Measurements from ENCODE around the gene ANKRD10.

ANKRD10 gene

GRCh38 chr13:110831437-110832204, 83.2 kb downstream of the ANKRD10 start:
- DNase-seq (ENCODE audit: low read depth in 2 of 2) = no peak

GRCh38 chr13:110830800-110831371, 84.0 kb downstream of the ANKRD10 start:
- no peak for DNase-seq (ENCODE audit: low read depth in 2 of 2)

GRCh38 chr13:110830331-110830730, 84.5 kb downstream of the ANKRD10 start:
- DNase-seq (ENCODE audit: low read depth in 2 of 2) = no peak

GRCh38 chr13:110829486-110829885, 85.4 kb downstream of the ANKRD10 start:
- no peak for DNase-seq (ENCODE audit: low read depth in 2 of 2)

GRCh38 chr13:110828705-110829104, 86.2 kb downstream of the ANKRD10 start:
- no peak for DNase-seq (ENCODE audit: low read depth in 2 of 2)

All from stimulated activated CD4-positive, alpha-beta T cell treated with anti-CD3 and anti-CD28 coated beads, Interleukin-1b, Interleukin-23, amount 100 ng/mL, for 1 hour (primary cell).